RWPE2 (cell line): ENCODE data around the gene MIPEP.

Experiments used
- ATAC-seq: fragments of 200-7000 bp; cut with Tn5 transposase; 3 replicates; pipeline ENCODE4 v1.9.1; 2021; ENCODE audit warnings: low read depth
- DNase-seq: peaks from one replicate; pipeline ENCODE4 v3.0.0-alpha.2; 2020; ENCODE audit warnings: low spot score
- H3K27ac ChIP-seq: fragments of 450-650 bp; 2 replicates; pipeline ENCODE4 v1.5.1; 2017; ENCODE audit warnings: mild to moderate bottlenecking; ENCODE audit not compliant: poor library complexity, severe bottlenecking
- H3K27me3 ChIP-seq: fragments of 250-450 bp; sonication (Bioruptor Pico); 2 replicates; pipeline ENCODE4 v1.5.1; 2021; ENCODE audit warnings: mild to moderate bottlenecking, moderate library complexity; ENCODE audit not compliant: insufficient read depth, poor library complexity, severe bottlenecking
- H3K36me3 ChIP-seq: fragments of 250-450 bp; sonication (Bioruptor Pico); 2 replicates; pipeline ENCODE4 v1.5.1; 2020; ENCODE audit warnings: low read depth, mild to moderate bottlenecking, moderate library complexity
- H3K4me1 ChIP-seq: fragments of 250-450 bp; sonication (Bioruptor Pico); 2 replicates; pipeline ENCODE4 v1.5.1; 2021; ENCODE audit warnings: mild to moderate bottlenecking, moderate library complexity; ENCODE audit not compliant: insufficient read depth, poor library complexity, severe bottlenecking
- H3K4me3 ChIP-seq: fragments of 250-450 bp; sonication (Bioruptor Pico); 2 replicates; pipeline ENCODE4 v1.5.1; 2021; ENCODE audit warnings: mild to moderate bottlenecking, moderate library complexity; ENCODE audit not compliant: severe bottlenecking
- H3K9me3 ChIP-seq: fragments of 250-450 bp; sonication (Bioruptor Pico); 2 replicates; pipeline ENCODE4 v1.5.1; 2021; ENCODE audit warnings: mild to moderate bottlenecking, moderate library complexity; ENCODE audit not compliant: severe bottlenecking
- CTCF ChIP-seq: fragments of 450-650 bp; IDR thresholded peaks from one replicate; pipeline ENCODE4 v1.5.1; 2017; ENCODE audit warnings: mild to moderate bottlenecking, moderate library complexity; ENCODE audit not compliant: poor library complexity, severe bottlenecking

MIPEP gene

GRCh38 chr13:23859904-23860303, 29.3 kb downstream of the MIPEP start:
- no peak for DNase-seq
- Histone ChIP-seq H3K27me3 (no peaks in the 10 kb centered on the region), H3K27ac (no peak overlapping the region), H3K4me3 (no peak overlapping the region), H3K4me1 (peaks cover 3% of the 10 kb centered on the region), H3K9me3 (no peaks in the 10 kb centered on the region), H3K36me3 (peaks cover 23% of the 10 kb centered on the region)
- no peak for TF ChIP-seq CTCF
- no peak for ATAC-seq

GRCh38 chr13:23859455-23859854, 29.7 kb downstream of the MIPEP start:
- Histone ChIP-seq H3K4me3 (no peak overlapping the region), H3K36me3 (peaks cover 23% of the 10 kb centered on the region), H3K27ac (no peak overlapping the region), H3K4me1 (peaks cover 3% of the 10 kb centered on the region), H3K27me3 (no peaks in the 10 kb centered on the region), H3K9me3 (no peaks in the 10 kb centered on the region)
- no peak for ATAC-seq
- no peak for TF ChIP-seq CTCF
- no peak for DNase-seq

GRCh38 chr13:23858546-23858945, 30.7 kb downstream of the MIPEP start:
- ATAC-seq (no peak), DNase-seq (no peak)
- Histone ChIP-seq H3K36me3 (peaks cover 19% of the 10 kb centered on the region), H3K27ac (no peak overlapping the region), H3K27me3 (no peaks in the 10 kb centered on the region), H3K4me3 (no peak overlapping the region), H3K4me1 (peaks cover 3% of the 10 kb centered on the region), H3K9me3 (no peaks in the 10 kb centered on the region)
- TF ChIP-seq CTCF, result no peak

GRCh38 chr13:23856008-23856750, 33.0 kb downstream of the MIPEP start:
- peaks cover 14% of the 10 kb centered on the region for H3K36me3 ChIP-seq
- H3K9me3 ChIP-seq, result no peaks in the 10 kb centered on the region
- no peak overlapping the region for H3K4me3 ChIP-seq
- peaks cover 6% of the 10 kb centered on the region for H3K4me1 ChIP-seq
- H3K27me3 ChIP-seq, result no peaks in the 10 kb centered on the region
- DNase-seq (no peak), ATAC-seq (no peak)
- no peak overlapping the region for H3K27ac ChIP-seq
- no peak for TF ChIP-seq CTCF

GRCh38 chr13:23855360-23855759, 33.8 kb downstream of the MIPEP start:
- Histone ChIP-seq H3K9me3 (no peaks in the 10 kb centered on the region), H3K4me3 (no peak overlapping the region), H3K27me3 (no peaks in the 10 kb centered on the region), H3K4me1 (peaks cover 10% of the 10 kb centered on the region), H3K27ac (no peak overlapping the region), H3K36me3 (peaks cover 14% of the 10 kb centered on the region)
- no peak for ATAC-seq
- no peak for TF ChIP-seq CTCF
- DNase-seq, result no peak
